BJ (cell line): ENCODE measurements around the gene KCNIP2. TPM values are rescaled to one million over a fixed set of nuclear protein-coding genes. Genes with fewer than 3 reads are reported as not detected.

Experiments used
- CTCF ChIA-PET: fragments of 350-600 bp; formaldehyde crosslinking; extraction: SDS; loops from one replicate; lab custom pipeline; 2021; ENCODE audit warnings: antibody characterized with exemption, inconsistent platforms; lab: Yijun Ruan, JAX
- POLR2A ChIA-PET: fragments of 300-600 bp; sonication (Branson Sonifier 250); formaldehyde crosslinking; extraction: SDS; loops from one replicate; lab custom pipeline; 2021; ENCODE audit warnings: antibody characterized with exemption; lab: Charles Lee
- DNase-seq: peaks from one replicate; pipeline ENCODE4 v3.0.0-alpha.2; 2011; ENCODE audit warnings: low read depth
- H3K27me3 ChIP-seq: 2 replicates; pipeline ENCODE4 v1.6.0; 2011; ENCODE audit warnings: low read length; ENCODE audit not compliant: control insufficient read depth, insufficient read depth
- H3K36me3 ChIP-seq: 2 replicates; pipeline ENCODE4 v1.5.1; 2011; ENCODE audit warnings: low read length; ENCODE audit not compliant: control insufficient read depth, insufficient read depth
- H3K4me3 ChIP-seq: 2 replicates; pipeline ENCODE4 v1.5.1; 2011; ENCODE audit warnings: low read depth, mild to moderate bottlenecking, control low read depth, low read length
- CTCF ChIP-seq: IDR thresholded peaks from 2 replicates; pipeline ENCODE4 v1.5.1; 2011; ENCODE audit warnings: low read depth, mild to moderate bottlenecking, control low read depth, inconsistent platforms, low read length, moderate library complexity; ENCODE audit not compliant: insufficient read depth
- polyA plus RNA-seq: library from polyadenylated mRNA; depleted of rRNA; stranded (reverse); fragments of >200 nt; gene quantifications from 2 replicates; pipeline ENCODE4 v1.2.3, GENCODE V29; 2011

The KCNIP2 gene
- polyA plus RNA-seq, 1 experiment: 0.38 TPM

- H3K4me3 ChIP-seq: no peak overlapping the region
- no peak for TF ChIP-seq CTCF
- ChIA-PET CTCF (interaction anchor here (0.7 to 9.7 kb wide), 8 partner anchors 8 to 185 kb away, joined by 3 to 152 read pairs (median 9); no protein-coding TSS in a partner anchor), POLR2A (no interaction called here)
- no peak for DNase-seq
- no peaks in the 10 kb centered on the region for H3K27me3 ChIP-seq
- H3K36me3 ChIP-seq: no peaks in the 10 kb centered on the region
Observed at GRCh38 chr10:101887775-101888174, 44.2 kb upstream of the KCNIP2 start.

- DNase-seq: no peak
- Histone ChIP-seq H3K27me3 (no peaks in the 10 kb centered on the region), H3K4me3 (no peak overlapping the region), H3K36me3 (no peaks in the 10 kb centered on the region)
- POLR2A ChIA-PET: no interaction called here
- no peak for TF ChIP-seq CTCF
- CTCF ChIA-PET: interaction anchor here (0.8 to 9.7 kb wide), 4 partner anchors 10 to 122 kb away, joined by 3 to 152 read pairs (median 4); no protein-coding TSS in a partner anchor
Observed at GRCh38 chr10:101886521-101887312, 43.1 kb upstream of the KCNIP2 start.

GRCh38 chr10:101881036-101881774, 37.6 kb upstream of the KCNIP2 start:
- CTCF ChIA-PET: interaction anchor here (0.5 to 5.7 kb wide), 4 partner anchors 8 to 133 kb away, joined by 3 to 33 read pairs (median 16); no protein-coding TSS in a partner anchor
- POLR2A ChIA-PET: no interaction called here
- no peak for TF ChIP-seq CTCF
- Histone ChIP-seq H3K4me3 (no peak overlapping the region), H3K27me3 (no peaks in the 10 kb centered on the region), H3K36me3 (no peaks in the 10 kb centered on the region)
- DNase-seq: no peak

GRCh38 chr10:101880232-101880573, 36.6 kb upstream of the KCNIP2 start:
- no peak overlapping the region for H3K4me3 ChIP-seq
- TF ChIP-seq CTCF: no peak
- CTCF ChIA-PET: interaction anchor here (0.8 to 5.7 kb wide), 8 partner anchors 9 to 193 kb away, joined by 3 to 33 read pairs (median 6); no protein-coding TSS in a partner anchor
- H3K27me3 ChIP-seq: no peaks in the 10 kb centered on the region
- DNase-seq: no peak
- POLR2A ChIA-PET: interaction anchor here (0.5 kb wide), 1 partner anchor 62 kb away, joined by 6 read pairs; the partner anchor contains the start of gene OGA
- no peaks in the 10 kb centered on the region for H3K36me3 ChIP-seq
